ENCODE data around the gene GAS7. TPM values are rescaled to one million over a fixed set of nuclear protein-coding genes. Genes with fewer than 3 reads are reported as not detected.

Gene GAS7
- total and polyA plus RNA-seq, 9 of the 15 experiments (the other 6 are each of a cell fraction or from before 2014, with no cell fraction given): 0.11 to 0.33 TPM; not detected in 7

DNA sequence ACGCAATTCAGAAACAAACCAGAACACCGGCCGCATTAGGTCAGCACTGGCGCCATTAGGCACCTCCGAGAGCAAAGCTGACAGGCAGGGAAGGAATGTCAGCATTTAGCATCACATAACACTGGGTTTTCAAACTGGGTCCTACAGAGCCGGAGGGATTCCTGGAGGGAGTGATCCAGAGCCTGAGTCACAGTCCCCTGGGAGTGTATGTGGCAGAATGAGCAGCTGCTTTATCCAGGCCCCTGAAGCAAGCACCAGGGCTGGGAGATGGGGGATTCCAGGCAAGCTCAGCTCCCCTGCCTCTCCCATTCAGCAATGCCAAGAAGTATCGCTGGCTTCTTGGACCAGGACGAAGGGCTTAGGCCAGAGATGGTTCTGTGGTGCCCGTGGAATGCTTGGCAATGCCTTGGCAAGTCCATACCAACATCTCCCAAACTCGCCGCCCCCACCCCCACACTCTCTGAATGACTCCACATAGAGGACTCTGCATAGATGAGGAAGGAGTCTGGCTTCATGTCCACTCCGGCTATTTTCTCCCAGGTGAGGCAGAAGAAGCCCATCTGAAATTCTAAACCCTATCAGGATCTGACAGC, 20.4 kb downstream of the GAS7 start:
- Histone ChIP-seq H3K9ac (ENCODE audit: insufficient read depth in 1 of 2, low read depth in 2 of 2, low read length in 2 of 2) (no peak overlapping the region), H3K9me1 (ENCODE audit: control insufficient read depth, insufficient read depth, low read length) (no peaks in the 10 kb centered on the region), H3K4me1 (replicated peaks in 1 of 2; ENCODE audit: control insufficient read depth in 2 of 2, insufficient read depth in 2 of 2, low read length in 2 of 2) (no peaks in the 10 kb centered on the region), H3K27me3 (ENCODE audit: control insufficient read depth in 2 of 2, insufficient read depth in 2 of 2, low read length in 2 of 2) (no peaks in the 10 kb centered on the region; a peak in 1 of 5 replicates), H3K27ac (ENCODE audit: extremely low read depth, low read depth, low read length) (no peak overlapping the region), H2AFZ (ENCODE audit: low read depth, low read length) (no peak overlapping the region), H3K4me2 (ENCODE audit: insufficient read depth, low read length) (no peak overlapping the region), H4K20me1 (replicated peaks; ENCODE audit: control insufficient read depth, insufficient read depth, low read length) (no peaks in the 10 kb centered on the region), H3K9me3 (replicated peaks; ENCODE audit: control insufficient read depth, insufficient read depth, low read depth, low read length) (no peaks in the 10 kb centered on the region), H3K79me2 (ENCODE audit: control insufficient read depth, insufficient read depth, low read length) (no peaks in the 10 kb centered on the region), H3K36me3 (ENCODE audit: control insufficient read depth, insufficient read depth, low read length) (no peaks in the 10 kb centered on the region), H3K4me3 (no peak overlapping the region)
- TF ChIP-seq OTX1 (CRISPR knock-in tag; IDR thresholded peaks at IDR 0.05) (no peak), ZNF384 (IDR thresholded peaks at IDR 0.05; ENCODE audit: low read depth, low read length) (no peak), HDGF (IDR thresholded peaks at IDR 0.05) (no peak), USF1 (CRISPR knock-in tag; IDR thresholded peaks at IDR 0.05) (no peak), RNF2 (IDR thresholded peaks at IDR 0.05) (no peak), HOXB6 (CRISPR knock-in tag; IDR thresholded peaks at IDR 0.05; ENCODE audit: borderline replicate concordance) (no peak), MTA3 (IDR thresholded peaks at IDR 0.05; ENCODE audit: borderline replicate concordance) (no peak), KDM5B (IDR thresholded peaks at IDR 0.05; ENCODE audit: insufficient replicate concordance, low read depth, low read length) (no peak)
- TF ChIP-seq, protein P1, sequence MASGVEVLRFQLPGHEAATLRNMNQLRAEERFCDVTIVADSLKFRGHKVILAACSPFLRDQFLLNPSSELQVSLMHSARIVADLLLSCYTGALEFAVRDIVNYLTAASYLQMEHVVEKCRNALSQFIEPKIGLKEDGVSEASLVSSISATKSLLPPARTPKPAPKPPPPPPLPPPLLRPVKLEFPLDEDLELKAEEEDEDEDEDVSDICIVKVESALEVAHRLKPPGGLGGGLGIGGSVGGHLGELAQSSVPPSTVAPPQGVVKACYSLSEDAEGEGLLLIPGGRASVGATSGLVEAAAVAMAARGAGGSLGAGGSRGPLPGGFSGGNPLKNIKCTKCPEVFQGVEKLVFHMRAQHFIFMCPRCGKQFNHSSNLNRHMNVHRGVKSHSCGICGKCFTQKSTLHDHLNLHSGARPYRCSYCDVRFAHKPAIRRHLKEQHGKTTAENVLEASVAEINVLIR (CRISPR knock-in tag; IDR thresholded peaks at IDR 0.05): no peak
- TF ChIP-seq, protein P2, sequence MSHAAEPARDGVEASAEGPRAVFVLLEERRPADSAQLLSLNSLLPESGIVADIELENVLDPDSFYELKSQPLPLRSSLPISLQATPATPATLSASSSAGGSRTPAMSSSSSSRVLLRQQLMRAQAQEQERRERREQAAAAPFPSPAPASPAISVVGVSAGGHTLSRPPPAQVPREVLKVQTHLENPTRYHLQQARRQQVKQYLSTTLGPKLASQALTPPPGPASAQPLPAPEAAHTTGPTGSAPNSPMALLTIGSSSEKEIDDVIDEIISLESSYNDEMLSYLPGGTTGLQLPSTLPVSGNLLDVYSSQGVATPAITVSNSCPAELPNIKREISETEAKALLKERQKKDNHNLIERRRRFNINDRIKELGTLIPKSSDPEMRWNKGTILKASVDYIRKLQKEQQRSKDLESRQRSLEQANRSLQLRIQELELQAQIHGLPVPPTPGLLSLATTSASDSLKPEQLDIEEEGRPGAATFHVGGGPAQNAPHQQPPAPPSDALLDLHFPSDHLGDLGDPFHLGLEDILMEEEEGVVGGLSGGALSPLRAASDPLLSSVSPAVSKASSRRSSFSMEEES (CRISPR knock-in tag; IDR thresholded peaks at IDR 0.05): no peak
- TF ChIP-seq, protein P3, sequence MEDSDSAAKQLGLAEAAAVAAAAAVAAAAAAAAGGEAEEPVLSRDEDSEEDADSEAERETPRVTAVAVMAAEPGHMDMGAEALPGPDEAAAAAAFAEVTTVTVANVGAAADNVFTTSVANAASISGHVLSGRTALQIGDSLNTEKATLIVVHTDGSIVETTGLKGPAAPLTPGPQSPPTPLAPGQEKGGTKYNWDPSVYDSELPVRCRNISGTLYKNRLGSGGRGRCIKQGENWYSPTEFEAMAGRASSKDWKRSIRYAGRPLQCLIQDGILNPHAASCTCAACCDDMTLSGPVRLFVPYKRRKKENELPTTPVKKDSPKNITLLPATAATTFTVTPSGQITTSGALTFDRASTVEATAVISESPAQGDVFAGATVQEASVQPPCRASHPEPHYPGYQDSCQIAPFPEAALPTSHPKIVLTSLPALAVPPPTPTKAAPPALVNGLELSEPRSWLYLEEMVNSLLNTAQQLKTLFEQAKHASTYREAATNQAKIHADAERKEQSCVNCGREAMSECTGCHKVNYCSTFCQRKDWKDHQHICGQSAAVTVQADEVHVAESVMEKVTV (CRISPR knock-in tag; IDR thresholded peaks at IDR 0.05): no peak
- TF ChIP-seq, protein P4, sequence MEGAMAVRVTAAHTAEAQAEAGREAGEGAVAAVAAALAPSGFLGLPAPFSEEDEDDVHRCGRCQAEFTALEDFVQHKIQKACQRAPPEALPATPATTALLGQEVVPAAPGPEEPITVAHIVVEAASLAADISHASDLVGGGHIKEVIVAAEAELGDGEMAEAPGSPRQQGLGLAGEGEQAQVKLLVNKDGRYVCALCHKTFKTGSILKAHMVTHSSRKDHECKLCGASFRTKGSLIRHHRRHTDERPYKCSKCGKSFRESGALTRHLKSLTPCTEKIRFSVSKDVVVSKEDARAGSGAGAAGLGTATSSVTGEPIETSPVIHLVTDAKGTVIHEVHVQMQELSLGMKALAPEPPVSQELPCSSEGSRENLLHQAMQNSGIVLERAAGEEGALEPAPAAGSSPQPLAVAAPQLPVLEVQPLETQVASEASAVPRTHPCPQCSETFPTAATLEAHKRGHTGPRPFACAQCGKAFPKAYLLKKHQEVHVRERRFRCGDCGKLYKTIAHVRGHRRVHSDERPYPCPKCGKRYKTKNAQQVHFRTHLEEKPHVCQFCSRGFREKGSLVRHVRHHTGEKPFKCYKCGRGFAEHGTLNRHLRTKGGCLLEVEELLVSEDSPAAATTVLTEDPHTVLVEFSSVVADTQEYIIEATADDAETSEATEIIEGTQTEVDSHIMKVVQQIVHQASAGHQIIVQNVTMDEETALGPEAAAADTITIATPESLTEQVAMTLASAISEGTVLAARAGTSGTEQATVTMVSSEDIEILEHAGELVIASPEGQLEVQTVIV (CRISPR knock-in tag; IDR thresholded peaks at IDR 0.05; ENCODE audit: borderline replicate concordance): no peak
- CTCF ChIA-PET (ENCODE audit: low intra/inter-chr PET ratio): no interaction called here
- in situ Hi-C loops (cut with MboI) (no loop called here), intact Hi-C loops (cut with micrococcal nuclease) (no loop called here)
- no peak for ATAC-seq
- WGBS (ENCODE audit: insufficient coverage, low coverage, missing lambda C conversion rate): 0% methylated on average over 8 of the region's 12 CpGs
- no TSS peak for BruUV-seq (replicated peaks)
- POLR2A ChIA-PET: no interaction called here
- DNase-seq (ENCODE audit: extremely low read depth in 1 of 4, low spot score in 3 of 4): no peak
- FAIRE-seq: no peak
